PC-3 (cell line): ENCODE measurements around the gene TFF2.

Source experiments
- CTCF ChIP-seq: fragments of 300-600 bp; sonication (generic); conservative IDR thresholded peaks from 2 replicates; pipeline ENCODE4 v1.5.1; 2017; ENCODE audit warnings: antibody characterized with exemption, low read depth, mild to moderate bottlenecking, low read length
- EZH2 ChIP-seq: fragments of 300-600 bp; sonication (generic); IDR thresholded peaks from one replicate; pipeline ENCODE4 v1.6.1; 2017; ENCODE audit warnings: antibody characterized with exemption, mild to moderate bottlenecking, low read length; ENCODE audit not compliant: unreplicated experiment
- EZH2phosphoT487 ChIP-seq: fragments of 300-600 bp; sonication (generic); IDR thresholded peaks from 2 replicates; pipeline ENCODE4 v1.6.1; 2018; ENCODE audit warnings: mild to moderate bottlenecking, antibody characterized with exemption, low read length, borderline replicate concordance

- TF ChIP-seq CTCF (no peak), EZH2 (no peak), EZH2phosphoT487 (no peak)
These were observed 43.7 kb downstream of the TFF2 start for GRCh38 chr21:42307106-42307505.
